Fibroblast of the aortic adventitia (primary cell): Measurements from ENCODE around the gene FFAR1. TPM values are rescaled to one million over a fixed set of nuclear protein-coding genes. Genes with fewer than 3 reads are reported as not detected.

Experiments
- DNase-seq: peaks from one replicate; pipeline ENCODE4 v3.0.0-alpha.2; 2010; ENCODE audit warnings: low read depth
- H3K4me3 ChIP-seq: 2 replicates; pipeline ENCODE4 v1.5.1; 2011; ENCODE audit warnings: low read depth, mild to moderate bottlenecking, control low read depth, low read length, moderate library complexity
- total RNA-seq: library from RNA; depleted of rRNA; stranded (reverse); fragments of >200 nt; gene quantifications from 2 replicates; pipeline ENCODE4 v1.2.3, GENCODE V29; 2012; ENCODE audit warnings: low replicate concordance
- TF ChIP-seq, protein P1 (sequence below): IDR thresholded peaks from 2 replicates; pipeline ENCODE4 v1.5.1; 2011; ENCODE audit warnings: mild to moderate bottlenecking, low read length, control low read depth, inconsistent platforms; ENCODE audit not compliant: insufficient read depth

Gene FFAR1
- total RNA-seq, 1 donor: not detected

GRCh38 chr19:35308910-35309309 lies 38.8 kb upstream of the FFAR1 start:
- DNase-seq: no peak
- TF ChIP-seq, protein P1, sequence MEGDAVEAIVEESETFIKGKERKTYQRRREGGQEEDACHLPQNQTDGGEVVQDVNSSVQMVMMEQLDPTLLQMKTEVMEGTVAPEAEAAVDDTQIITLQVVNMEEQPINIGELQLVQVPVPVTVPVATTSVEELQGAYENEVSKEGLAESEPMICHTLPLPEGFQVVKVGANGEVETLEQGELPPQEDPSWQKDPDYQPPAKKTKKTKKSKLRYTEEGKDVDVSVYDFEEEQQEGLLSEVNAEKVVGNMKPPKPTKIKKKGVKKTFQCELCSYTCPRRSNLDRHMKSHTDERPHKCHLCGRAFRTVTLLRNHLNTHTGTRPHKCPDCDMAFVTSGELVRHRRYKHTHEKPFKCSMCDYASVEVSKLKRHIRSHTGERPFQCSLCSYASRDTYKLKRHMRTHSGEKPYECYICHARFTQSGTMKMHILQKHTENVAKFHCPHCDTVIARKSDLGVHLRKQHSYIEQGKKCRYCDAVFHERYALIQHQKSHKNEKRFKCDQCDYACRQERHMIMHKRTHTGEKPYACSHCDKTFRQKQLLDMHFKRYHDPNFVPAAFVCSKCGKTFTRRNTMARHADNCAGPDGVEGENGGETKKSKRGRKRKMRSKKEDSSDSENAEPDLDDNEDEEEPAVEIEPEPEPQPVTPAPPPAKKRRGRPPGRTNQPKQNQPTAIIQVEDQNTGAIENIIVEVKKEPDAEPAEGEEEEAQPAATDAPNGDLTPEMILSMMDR: no peak
- H3K4me3 ChIP-seq: no peak overlapping the region

DNA sequence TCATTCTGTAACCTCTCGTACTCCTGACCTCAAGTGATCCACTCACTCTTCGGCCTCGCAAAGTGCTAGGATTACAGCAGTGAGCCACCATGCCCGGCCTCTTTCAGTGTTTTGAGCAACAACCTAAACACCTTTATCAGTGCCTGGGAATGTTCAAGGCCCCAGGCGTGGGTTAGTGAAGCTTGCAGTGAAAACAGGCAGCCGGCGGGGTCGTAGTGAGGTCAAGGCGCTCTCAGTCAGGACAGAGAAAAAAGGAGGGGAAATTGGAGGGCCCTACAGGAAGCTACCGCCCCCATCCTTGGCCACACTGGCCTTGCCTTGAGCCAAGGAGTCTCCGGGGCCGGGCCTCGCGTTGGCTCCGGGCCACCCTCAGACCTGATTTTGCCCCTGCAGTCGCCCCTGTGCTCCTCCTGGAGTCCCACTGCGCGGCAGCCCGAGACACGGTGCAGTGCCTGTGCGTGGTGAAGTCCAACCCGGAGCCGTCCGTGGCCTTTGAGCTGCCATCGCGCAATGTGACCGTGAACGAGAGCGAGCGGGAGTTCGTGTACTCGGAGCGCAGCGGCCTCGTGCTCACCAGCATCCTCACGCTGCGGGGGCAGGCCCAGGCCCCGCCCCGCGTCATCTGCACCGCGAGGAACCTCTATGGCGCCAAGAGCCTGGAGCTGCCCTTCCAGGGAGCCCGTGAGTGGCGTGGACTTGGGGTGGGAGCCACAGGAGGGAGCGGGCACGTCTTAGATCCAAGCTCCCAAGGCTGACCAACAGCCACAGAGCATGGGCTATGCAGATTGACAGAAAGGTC lies 38.0 kb upstream of the FFAR1 start:
- DNase-seq: peak; percentile 14
- TF ChIP-seq, protein P1: no peak
- no peak overlapping the region for H3K4me3 ChIP-seq

GRCh38 chr19:35310331-35310730 lies 37.4 kb upstream of the FFAR1 start:
- no peak for DNase-seq
- TF ChIP-seq, protein P1: no peak

DNA sequence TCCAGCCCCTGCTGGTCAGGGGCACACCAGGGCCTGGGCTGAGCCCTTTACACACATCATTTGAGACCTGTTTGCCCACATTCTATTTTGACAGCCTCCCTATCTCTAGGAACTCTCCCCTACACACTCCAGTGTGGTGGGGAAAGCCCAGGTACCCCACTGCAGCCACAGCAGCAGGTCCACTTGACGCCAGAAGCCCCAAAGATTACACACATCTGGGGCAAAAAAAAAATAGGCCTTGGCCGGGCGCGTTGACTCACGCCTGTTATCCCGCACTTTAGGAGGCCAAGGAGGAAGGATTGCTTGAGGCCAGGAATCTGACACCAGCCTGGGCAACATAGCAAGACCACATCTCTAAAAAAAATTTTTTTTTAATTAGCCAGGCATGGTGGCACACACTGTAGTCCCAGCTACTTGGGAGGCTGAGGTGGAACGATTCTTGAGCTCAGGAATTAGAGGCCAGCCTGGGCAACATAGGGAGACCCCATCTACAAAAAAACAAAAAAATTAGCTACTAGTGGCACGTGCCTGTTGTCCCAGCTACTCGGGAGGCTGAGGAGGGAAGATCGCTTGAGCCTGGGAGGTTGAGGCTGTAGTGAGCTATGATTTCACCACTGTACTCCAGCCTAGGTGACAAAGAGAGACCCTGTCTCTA lies 36.8 kb upstream of the FFAR1 start:
- DNase-seq: no peak
- no peak overlapping the region for H3K4me3 ChIP-seq
- TF ChIP-seq, protein P1: no peak

More at GRCh38 chr19:35310331-35310730, 37.4 kb upstream of the FFAR1 start:
- H3K4me3 ChIP-seq: no peak overlapping the region

GRCh38 chr19:35311901-35312665 lies 35.6 kb upstream of the FFAR1 start:
- no peak overlapping the region for H3K4me3 ChIP-seq
- DNase-seq: no peak
- TF ChIP-seq, protein P1: no peak

DNA sequence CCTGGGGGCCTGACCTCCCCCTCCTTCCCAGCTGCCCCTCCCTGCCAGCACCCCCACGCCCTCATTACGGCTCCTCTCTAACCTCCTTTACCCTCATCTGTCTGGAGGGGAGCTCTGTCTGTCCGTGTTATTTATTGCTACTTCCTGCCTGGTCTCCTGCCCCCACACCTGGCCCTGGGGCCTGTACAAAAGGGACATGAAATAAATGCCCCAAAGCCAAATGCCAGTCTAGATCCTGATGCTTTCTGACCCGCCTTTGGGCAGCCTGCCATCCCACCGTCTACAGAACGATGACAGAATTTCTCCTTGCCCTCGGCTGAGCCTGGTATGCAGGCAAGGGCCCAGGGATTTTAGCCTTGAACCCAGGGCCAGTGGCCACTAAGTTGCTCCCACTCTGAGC lies 34.1 kb upstream of the FFAR1 start:
- no peak for DNase-seq

More for the DNA sequence above, 34.1 kb upstream of the FFAR1 start:
- no peak overlapping the region for H3K4me3 ChIP-seq
- TF ChIP-seq, protein P1: no peak
